Astrocyte of the cerebellum (primary cell): ENCODE measurements around the gene ALLC.

Experiments used
- DNase-seq: peaks from one replicate; pipeline ENCODE4 v3.0.0-alpha.2; 2011; ENCODE audit warnings: low read depth
- H3K4me3 ChIP-seq: 2 replicates; pipeline ENCODE4 v1.5.1; 2011; ENCODE audit warnings: mild to moderate bottlenecking, low read depth, low read length, moderate library complexity
- CTCF ChIP-seq: IDR thresholded peaks from 2 replicates; pipeline ENCODE4 v1.5.1; 2012; ENCODE audit warnings: low read length, low read depth, moderate library complexity, mild to moderate bottlenecking; ENCODE audit errors: missing control alignments
- in situ Hi-C: cut with HindIII; loops from 2 replicates; pipeline ENCODE4 v1.10.0; 2017; ENCODE audit warnings: low sequenced_read_pairs

ALLC gene

DNA sequence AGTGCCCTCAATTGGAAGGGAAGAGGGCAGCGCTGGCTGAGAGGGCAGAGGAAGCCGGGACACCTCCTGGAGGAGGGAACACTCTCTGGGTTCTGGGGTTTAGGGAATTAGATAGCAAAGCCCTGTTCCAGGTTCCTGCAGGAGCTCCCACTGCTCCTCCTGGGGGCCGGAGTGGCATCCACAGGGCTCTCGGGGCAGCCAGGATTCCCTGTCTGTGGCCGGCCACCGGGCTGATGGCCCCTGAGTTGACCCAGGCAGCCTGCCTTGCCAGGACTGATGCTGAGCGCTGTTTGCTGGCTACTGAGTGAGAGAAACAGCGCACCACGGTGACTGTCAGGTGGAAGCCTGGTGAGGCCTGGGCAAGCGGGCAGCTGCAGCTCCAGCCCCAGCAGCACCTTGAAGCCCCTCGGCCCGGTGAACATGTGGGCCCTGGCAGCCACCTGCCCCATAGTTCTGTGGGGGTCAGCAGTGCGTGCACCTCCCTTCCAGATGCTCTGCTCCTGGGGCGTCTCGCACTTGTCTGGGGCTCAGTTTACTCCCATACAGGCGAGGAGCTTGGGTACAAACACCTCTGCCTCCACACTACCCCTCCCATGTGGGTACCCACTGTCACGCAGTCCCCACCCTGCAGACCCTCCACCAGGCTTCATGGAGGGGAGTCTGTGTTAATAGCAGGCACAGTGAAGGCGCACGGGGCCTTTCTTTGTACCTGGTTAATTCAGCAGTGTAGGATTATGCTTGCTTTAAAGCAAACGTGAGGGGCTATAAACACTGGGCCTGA, 7.7 kb upstream of the ALLC start:
- DNase-seq, result no peak
- TF ChIP-seq CTCF, result no peak
- no peak overlapping the region for H3K4me3 ChIP-seq
- in situ Hi-C loops, result no loop called here

GRCh38 chr2:3651691-3652648, 6.0 kb upstream of the ALLC start:
- TF ChIP-seq CTCF, result no peak
- DNase-seq, result no peak
- H3K4me3 ChIP-seq, result peak overlapping the region; percentile 5
- in situ Hi-C loops, result no loop called here

DNA sequence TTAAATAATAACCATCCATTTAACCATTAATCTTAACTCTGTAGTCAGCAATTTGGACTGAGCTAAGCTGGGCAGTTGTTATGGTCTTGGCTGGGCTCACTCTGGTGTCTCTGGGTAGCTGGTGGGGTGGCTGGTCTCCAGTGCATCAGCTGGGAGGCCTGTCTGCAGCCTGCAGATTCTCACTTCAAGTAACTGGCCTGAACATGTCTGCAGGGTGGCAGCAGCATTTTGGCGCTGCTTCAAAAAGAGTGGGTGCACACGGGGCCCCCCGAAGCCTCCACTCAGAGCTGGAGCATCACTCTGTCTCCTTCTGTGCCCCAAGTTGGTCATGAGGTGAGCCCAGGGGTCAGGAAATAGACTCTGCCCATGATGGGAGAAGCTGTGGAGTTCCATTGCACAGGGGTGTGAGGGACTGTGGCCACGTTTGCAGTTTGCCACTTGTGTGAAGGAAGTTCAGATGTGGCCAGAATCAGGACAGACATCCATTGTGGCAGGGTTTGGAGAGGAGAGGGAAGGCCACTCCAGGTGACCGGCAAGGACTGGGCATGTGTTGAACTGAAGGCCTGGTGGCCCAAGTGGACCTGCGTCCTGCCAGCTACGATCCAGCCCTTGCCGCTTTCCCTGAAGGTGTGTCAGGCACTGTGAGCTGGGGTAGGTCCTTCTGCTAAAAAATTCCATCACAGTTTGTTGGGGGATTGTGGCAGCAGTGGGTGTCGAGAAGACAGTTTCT, 4.9 kb upstream of the ALLC start:
- H3K4me3 ChIP-seq, result no peak overlapping the region
- TF ChIP-seq CTCF, result no peak
- DNase-seq, result no peak
- in situ Hi-C loops, result no loop called here

DNA sequence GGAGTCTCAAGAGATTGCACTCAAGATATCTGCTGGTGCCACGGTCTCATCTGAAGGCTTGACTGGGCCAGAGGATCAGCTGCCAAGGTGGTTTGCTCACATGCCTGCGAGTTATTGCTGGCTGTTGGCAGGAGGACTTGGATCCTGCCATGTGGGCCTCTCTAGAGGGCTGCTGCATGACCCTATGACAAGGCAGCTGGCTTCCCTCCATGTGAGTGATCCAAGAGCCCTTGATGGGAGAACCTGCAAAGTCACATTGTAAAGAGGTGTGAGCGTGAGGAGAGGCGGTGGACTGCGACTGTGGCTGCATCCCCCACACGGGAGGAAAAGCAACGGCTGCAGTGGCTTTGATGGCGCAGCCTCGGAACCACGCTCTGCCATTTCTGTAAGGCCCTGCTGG, 4.0 kb upstream of the ALLC start:
- DNase-seq, result no peak
- in situ Hi-C loops, result no loop called here
- no peak for TF ChIP-seq CTCF
- no peak overlapping the region for H3K4me3 ChIP-seq

- no peak overlapping the region for H3K4me3 ChIP-seq
- DNase-seq, result no peak
- TF ChIP-seq CTCF, result no peak
- in situ Hi-C loops, result no loop called here
These were observed 3.3 kb upstream of the ALLC start for GRCh38 chr2:3654531-3655225.
